HG03571 (cell line): ENCODE data around the gene NUP85.
"Not testable (repeated sequence)": the region's sequence is repeated elsewhere in the genome, so short reads cannot be mapped to it uniquely, and the experiment has no call there.

Experiments used
- ATAC-seq: cut with Tn5 transposase; IDR thresholded peaks from one replicate; pipeline ENCODE4 v1.9.1; 2021; ENCODE audit not compliant: unreplicated experiment

NUP85 gene

DNA sequence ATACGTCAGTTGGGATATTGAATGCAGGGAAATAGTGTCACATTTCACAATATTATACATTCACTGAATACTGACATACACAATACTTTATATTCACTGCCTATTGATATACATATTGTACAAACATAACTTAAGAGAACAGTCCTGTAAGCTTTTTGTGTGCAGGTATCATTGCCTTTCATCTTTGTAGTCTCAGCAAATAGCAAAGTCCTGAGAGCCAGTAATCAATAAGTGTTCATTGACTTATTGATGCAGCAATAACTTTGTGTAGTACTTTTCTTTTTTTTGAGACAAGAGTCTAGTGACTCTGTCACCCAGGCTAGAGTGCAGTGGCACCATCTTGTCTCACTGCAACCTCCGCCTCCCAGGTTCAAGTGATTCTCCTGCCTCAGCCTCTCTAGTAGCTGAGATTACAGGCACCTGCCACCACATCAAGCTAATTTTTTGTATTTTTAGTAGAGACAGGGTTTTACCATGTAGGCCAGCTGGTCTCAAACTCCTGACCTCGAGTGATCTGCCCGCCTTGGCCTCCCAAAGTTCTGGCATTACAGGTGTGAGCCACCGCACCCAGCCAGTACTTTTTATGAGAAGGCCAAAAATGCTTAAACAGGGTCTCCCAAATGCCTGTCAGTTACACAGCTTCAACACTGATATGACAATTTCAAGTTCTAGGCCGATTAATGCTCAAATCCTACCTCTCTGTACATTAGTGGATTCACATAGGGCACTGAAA, 5.4 kb upstream of the NUP85 start:
- no peak for ATAC-seq

DNA sequence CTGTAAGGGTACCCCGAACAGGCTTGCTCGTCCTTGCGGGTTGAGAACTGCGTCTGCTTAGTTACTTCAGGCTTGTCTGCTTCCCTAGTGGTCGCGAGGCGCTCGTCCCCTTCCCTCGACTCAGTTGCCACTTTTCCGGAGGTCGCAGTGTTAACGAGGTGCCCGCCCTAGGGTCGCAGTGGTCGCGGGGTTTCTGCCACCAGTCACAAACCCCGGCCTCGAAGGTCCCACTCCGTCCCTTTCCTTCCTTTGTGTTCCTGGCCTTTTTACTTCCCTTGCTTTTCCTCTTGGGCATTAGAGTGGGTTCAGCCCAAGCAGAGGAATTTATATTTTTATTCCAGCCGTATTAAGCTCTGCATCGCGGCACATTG, 299 bp downstream of the NUP85 start:
- no peak for ATAC-seq

GRCh38 chr17:75207050-75207407, 1.6 kb downstream of the NUP85 start:
- not testable (repeated sequence) for ATAC-seq

- no peak for ATAC-seq
Measured at GRCh38 chr17:75207760-75208159, 2.3 kb downstream of the NUP85 start.

DNA sequence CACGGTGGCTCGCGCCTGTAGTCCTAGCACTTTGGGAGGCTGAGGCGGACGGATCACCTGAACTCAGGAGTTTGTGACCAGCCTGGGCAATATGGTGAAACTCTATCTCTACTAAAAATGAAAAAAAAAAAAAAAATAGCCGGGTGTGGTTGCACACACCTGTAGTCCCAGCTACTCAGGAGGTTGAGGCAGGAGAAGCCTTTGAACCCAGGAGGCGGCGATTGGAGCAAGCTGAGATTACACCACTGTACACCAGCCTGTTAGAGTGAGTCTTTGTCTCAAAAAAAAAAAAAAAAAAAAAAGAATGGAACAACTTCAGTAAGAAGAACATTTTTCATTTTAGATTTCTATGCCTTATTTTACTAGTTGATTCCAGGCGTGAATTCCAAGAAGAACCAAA, 2.7 kb downstream of the NUP85 start:
- ATAC-seq: no peak

- no peak for ATAC-seq
Measured at GRCh38 chr17:75209061-75209460, 3.6 kb downstream of the NUP85 start.

- no peak for ATAC-seq
Measured at GRCh38 chr17:75218131-75218530, 12.7 kb downstream of the NUP85 start.

DNA sequence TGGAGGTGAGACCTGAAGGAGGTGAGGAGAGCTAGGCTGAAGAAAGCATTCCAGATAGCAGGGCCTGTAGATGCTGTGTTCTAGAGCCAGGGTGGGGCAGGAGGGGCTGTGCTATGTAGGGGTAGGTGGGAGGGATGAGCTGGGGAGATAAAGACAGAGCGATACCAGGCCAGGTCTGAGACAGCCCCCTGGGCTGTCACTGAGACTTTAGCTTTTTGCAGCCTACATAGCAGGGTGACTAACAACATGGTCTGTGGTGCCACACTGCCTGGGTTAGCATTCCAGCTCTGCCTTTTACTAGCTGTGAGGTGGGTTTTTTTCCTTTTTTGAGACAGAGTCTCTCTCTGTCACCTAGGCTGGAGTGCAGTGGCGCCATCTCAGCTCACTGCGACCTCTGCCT, 14.3 kb downstream of the NUP85 start:
- ATAC-seq: no peak

DNA sequence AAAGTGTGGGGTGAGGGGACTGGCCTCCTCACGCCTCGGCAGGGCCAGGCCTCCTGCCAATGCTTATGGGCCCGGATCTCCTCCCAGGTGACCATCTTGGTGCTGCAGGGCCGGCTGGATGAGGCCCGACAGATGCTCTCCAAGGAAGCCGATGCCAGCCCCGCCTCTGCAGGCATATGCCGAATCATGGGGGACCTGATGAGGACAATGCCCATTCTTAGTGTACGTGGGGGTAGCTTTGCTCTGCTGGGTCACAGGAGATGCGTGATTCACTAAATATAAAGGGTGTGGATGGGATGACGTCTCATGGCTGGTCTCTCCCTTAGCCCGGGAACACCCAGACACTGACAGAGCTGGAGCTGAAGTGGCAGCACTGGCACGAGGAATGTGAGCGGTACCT, 19.5 kb downstream of the NUP85 start:
- no peak for ATAC-seq

- ATAC-seq: no peak
Measured at GRCh38 chr17:75227729-75228128, 22.2 kb downstream of the NUP85 start.

GRCh38 chr17:75228305-75228704, 22.8 kb downstream of the NUP85 start:
- no peak for ATAC-seq

- ATAC-seq: no peak
Measured at GRCh38 chr17:75228847-75229246, 23.4 kb downstream of the NUP85 start.

DNA sequence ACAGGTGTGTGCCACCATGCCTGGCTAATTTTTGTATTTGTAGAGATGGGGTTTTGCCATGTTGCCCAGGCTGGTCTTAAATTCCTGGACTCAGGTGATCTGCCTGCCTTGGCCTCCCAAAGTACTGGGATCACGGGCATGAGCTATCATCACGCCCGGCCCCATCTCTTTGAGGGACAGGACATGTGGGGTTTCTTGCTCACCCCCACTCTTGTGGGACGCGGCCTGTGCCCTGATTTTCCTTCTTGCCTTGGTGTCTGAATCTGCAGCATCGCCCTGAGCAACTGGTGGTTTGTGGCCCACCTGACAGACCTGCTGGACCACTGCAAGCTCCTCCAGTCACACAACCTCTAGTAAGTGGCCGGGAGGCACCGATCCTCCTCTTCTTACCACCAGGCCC, 25.6 kb downstream of the NUP85 start:
- ATAC-seq: no peak

DNA sequence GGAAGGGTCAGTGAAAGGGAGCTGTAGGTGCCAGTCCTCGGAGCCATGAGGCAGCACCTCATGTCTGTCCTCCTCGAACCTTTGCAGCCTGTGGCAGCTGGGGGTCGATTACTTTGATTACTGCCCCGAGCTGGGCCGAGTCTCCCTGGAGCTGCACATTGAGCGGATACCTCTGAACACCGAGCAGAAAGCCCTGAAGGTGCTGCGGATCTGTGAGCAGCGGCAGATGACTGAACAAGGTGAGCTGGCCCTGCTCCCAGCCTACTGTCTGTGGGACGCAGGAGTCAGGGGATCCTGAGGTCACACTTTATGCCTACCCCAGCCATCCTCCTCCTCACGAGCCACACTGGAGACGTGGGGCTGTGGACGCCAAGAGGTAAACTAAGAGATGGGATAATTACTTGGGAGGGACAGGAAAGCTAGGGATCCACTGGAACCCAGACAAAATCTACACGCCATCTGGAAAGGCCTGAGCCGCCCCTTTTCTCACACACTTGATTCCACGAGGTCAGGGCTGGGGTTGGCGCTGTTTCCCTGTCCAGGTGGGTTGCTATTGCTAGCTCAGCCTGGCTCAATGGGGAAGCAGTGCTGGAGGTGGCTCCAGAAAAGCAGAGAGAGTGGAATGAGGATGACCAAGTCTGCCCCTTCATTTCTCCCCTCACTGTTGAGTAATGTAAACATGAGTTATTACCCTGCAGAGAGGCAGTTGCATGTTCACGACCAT, 26.4 kb downstream of the NUP85 start:
- ATAC-seq: no peak

- no peak for ATAC-seq
Measured at GRCh38 chr17:75232786-75233185, 27.3 kb downstream of the NUP85 start.

GRCh38 chr17:75237100-75238014, 31.9 kb downstream of the NUP85 start:
- no peak for ATAC-seq

- no peak for ATAC-seq
Measured at GRCh38 chr17:75238020-75238580, 32.6 kb downstream of the NUP85 start.

DNA sequence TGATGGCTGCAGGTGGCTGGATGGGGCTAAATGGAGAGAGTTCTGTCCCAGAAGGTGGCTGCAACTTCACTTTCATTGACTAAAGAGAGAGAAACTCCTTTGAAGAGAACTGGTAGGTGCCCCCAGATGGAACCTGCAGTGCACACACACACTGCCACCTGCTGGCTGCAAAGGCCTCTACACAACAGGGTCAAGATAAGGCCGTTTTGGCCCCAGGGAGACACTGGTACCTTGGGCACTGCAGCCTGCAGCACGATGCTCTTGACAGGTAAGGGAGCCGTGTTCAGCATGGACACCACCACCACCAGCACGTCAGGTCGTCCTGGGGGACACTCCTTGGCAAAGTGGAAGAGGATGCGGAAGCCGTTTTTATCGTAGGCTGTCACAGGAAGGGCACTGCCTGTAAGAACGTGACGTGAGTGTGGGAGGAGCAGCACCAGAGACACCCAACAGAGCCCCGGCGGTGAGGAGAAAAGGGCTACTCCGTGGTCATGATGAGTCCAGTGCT, 33.3 kb downstream of the NUP85 start:
- ATAC-seq: no peak

GRCh38 chr17:75239214-75239613, 33.7 kb downstream of the NUP85 start:
- ATAC-seq: no peak

DNA sequence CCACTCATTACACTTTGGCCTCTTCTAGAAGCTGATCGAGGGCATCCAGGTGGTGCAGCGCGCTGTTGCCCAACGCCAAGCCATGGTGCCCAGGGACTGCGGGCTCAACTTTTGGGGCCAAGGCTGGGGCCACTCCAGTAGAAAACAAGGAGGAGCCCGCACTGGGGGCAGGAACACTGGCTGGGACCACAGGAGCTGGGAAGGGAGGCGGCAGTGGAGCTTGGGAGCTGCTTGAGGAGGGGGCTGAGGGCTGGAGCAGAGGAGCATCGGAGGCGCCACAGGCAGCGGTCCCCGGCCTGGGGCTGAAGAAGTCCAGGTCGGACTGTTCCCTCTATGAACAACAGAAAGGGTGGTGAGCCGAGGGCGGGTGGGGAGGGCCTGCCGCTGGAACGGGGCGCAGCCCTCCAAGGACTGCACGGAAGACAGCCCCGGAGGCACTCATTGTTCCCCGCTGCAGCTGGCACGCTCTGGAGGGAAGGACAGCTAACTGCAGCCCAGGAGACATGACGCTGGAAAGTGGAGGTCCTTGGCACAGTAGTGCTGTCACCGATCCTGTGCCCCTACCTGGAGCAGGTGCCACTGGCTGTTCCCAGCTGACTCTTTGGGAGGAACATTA, 34.4 kb downstream of the NUP85 start:
- no peak for ATAC-seq
